Renal pelvis (tissue), 4 donors: ENCODE measurements around the gene NUDT22. TPM values are rescaled to one million over a fixed set of nuclear protein-coding genes. Genes with fewer than 3 reads are reported as not detected.
A peak's percentile ranks its signal among the peaks of the same experiment; 100 is the strongest.

ENCODE experiments used
- DNase-seq: peaks from one replicate; pipeline ENCODE4 v3.0.0-alpha.2; 2013
- polyA plus RNA-seq, 3 donors: library from polyadenylated mRNA; unstranded; fragments of 120-200 nt; gene quantifications; one replicate each; pipeline ENCODE4 v1.2.1, GENCODE V29; 2013; ENCODE audit not compliant: insufficient read length in 3 of 3

Gene NUDT22
- polyA plus RNA-seq, 3 donors, result 27.9 to 34.4 (median 30.1) TPM

DNA sequence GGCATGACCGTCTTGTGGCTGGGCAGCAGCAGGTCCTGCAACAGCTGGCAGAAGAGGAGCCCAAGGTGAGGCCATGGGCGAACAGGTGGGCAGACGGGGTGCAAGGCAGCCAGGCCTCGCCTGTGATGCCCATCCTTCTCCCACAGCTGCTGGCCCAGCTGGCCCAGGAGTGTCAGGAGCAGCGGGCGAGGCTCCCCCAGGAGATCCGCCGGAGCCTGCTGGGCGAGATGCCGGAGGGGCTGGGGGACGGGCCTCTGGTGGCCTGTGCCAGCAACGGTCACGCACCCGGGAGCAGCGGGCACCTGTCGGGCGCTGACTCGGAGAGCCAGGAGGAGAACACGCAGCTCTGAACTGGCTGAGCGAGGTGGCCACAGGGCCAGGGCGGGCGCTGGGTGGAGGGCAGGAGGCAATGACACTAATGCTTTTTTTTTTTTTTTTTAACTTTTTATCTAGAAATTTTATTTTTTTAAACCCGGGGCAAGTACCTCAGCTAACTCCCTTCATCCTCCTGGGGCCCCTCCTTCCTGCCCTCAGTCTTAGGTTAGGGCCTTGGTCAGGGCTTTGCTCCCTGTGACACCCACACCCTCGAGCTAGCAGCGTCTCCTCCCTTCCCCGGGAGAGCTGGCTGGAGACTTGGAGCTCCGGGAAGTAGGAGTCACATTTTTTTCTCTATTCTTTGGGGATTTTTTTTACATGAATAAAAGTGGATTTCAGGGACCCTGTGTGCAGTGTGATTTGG lies 41.3 kb downstream of the NUDT22 start:
- no peak for DNase-seq

DNA sequence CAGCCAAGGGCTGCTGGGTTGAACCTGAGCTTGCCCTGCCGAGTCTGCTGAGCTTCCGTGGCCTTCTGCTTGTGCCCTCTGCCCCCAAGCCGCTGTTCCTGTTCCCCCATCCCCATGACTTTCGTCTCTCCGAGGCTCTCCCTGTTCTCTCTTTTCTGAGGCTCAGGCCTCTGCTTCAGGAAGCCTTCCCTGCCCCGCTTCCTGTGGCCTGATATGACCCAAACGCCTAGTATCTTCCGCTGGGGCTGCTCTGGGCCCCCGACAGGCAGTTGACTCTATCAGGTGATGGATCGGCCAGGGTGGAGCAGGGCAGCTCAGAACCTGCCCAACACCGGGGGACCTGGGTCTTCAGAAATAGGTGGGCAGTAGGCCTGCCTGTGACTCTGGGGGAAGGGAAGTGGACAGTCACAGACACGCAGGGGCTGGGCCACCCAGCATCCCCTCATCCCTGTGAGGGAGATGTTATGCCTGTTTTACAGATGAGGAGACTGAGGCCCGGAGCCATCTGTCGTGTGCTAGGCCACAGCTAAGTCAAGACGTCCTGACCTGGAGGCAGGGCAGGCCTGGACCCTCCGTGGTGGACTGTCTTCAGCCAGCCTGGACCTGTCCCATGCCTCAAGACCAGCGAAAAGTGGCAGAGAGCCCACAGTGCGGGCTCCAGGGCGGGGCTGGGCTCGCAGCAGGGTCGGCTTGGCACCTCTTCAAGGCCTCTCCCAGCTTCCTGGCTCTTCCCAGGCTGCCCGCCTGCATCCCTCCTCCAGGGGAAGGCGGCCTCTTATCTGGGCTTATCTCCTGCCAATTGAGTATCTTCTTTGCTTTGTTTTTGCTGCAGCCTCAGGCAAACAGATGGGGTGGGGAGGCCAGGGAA lies 42.2 kb downstream of the NUDT22 start:
- DNase-seq, result no peak

DNA sequence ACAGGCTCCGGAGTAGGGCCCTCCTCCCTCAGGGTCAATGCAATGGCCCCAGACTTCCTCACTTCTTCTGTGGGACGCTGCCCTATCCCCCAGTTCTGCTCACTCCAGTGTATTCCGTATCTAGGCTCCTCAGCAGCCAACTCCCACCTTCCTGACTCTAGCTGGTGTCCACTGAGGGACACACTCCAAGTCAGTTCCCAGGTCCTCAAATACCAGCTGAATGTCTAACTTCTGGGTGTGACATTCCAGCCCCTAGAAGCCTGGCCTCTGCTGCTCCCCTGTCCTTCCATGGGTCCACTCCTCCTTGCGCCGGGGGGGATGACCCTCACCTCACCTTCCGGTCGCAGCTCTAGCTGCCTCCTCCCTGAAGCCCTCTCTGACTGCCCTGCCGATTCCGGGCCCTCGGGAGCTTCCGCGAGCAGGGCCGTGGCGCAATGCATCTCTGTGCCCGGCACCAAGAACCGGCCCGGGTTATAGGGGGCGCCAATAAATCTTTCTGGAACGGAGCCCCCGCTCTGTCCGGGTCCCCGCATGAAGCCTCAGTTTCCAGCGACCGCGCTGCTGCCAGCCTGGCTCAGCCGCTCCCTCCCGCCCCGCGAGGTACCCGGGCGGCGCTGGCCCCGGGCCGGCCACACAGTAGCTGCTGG lies 42.9 kb downstream of the NUDT22 start:
- DNase-seq, result peak; percentile 28

DNA sequence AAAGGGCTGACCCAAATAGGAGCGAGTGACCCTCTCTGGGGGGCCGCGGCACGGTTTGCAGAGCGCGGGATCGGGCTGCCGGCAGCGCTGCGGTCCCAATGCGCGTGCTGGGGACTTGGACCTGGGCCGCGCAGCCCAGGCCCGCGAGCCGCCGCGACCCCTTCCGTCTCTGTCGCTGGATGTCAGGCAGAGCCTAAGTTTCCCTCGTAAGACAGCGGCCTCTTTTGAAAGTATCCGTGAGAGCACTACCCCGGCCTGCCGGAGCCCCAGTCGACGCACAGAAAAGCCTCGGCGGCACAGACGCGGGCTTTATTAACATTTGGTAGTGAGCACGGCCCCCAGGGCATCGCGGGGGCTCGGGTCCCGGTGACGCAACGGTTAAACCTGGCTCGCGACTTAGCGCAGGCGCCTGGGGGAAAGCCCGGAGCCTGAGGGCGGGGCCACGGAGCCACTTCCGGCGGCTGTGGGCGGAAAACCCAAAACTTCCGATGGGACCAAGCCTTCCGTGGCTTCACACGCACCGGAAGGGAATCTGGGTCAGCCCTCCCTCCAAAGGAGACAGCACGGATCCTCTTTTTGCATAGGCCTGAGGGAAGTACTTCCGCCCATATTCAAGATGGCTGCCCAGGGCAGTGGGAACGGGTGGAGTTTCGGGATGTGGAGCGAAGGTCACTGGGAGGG lies 43.6 kb downstream of the NUDT22 start:
- peak; percentile 100 for DNase-seq

DNA sequence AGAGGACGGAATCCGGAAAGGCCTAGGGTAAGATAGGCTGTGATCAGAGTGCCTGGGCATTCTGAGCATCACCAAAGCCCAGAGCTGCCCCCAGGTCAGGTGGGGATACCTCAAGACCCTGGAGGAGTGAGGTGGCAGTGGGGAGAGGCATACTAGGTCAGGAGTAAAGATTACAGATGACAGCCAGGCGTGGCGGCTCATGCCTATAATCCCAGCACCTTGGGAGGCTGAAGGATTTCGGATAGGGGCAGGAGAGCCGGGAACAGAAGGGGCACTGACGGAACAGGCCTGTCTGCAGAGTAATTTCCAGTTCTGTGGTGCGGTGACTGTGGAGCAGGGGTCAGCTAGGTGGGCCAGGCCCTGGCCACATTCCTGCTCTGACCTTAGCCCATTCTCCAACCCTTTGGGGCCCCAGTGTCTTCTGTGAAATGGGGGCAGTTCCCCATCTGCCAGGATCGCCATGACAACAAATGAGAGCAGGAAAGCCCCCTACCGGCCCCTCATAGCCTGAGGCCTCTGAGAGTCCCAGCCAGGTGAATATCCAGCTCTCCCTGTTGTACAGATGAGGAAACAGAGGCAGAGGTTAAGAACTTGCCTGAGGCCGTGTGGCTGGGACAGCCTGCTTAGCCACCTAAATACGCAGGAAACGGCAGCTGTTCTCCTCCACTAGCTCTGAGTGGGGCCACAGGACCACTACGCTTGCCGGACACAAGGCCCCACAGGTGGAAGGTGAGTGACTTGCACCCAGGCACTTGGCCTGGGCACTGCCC lies 49.1 kb downstream of the NUDT22 start:
- no peak for DNase-seq

DNA sequence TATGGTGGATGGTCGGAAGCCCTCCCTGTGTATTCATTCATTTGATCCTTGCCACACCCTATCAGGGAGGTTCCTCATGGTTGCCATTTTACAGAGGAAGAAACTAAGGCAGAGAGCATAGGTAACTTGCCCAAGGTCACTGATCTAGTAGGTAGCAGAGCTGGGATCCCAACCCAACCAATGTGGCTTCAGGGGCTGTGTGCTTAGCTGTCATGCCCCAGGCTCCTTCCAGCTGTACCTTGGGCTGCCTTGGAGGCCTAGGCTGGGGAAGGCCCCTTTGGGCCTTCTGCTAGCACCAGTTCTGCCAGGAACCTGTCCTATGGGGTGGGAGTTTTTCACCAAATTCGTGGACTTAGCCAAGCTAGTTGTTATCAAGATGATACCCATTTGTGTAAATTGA lies 49.8 kb downstream of the NUDT22 start:
- DNase-seq, result no peak

DNA sequence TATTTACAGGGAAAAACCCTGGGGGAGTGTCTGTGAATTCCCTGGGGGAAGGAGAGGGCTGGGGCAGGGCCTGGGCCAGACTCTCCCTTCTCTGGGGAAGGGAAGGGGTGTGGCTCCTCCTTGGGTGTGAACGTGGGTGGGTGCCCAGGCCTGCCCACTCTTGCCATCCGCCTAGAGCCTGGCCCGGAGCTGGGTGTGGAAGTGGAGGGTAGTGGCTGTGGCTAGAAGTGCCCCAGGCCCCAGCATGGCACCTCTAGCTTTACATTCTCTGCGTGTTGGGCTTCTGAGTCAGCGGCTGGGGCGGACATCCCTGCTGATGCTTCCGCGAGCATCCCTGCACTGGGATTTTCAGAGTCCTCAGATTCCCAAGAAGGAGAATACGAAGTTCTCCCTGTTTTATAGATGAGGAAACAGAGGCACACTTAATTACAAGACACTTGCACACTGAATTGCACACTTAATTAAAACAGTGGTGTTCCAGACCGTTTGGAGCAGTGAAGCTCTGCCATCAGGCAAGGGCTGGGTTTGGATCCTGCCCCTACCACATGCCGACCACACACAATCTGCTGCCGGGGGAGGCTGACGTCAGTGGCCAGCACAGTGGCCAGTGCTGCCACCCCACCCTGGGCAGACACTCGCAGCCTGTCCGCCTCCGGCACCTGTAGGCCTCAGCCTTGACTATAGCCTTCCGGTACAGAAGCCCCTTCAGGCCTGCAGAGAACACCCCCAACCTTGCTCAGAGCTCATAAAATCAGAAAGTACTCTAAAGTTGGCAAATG lies 50.8 kb downstream of the NUDT22 start:
- no peak for DNase-seq

DNA sequence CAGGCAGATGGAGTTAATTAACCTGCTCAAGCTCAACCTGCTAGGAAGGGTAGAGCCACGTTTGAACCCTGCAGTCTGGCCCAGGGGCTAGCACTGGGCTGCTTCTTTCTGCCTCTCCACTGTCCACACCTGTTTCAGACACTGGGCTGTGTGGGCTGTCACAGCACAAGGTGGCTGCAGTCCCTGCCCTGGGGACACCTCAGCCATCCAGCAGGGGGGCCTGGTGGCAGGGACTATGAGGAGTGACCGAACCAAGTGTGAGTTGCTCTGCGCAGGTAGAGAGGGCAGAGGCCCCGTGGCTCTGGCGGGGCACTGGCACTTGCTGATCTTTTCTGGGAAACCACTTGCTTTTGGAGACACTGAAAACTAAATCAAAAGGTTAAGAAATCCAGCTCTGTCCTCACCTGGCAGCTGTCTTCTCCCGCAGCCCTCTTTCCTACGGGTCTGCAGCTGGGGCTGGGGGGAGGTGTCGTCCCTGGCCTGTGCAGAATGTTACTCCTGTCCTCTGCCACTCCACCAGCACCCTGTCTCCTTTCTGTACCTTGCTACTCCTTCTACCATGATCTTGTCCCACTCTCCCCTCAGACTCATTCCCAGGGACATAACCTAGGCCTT lies 52.6 kb downstream of the NUDT22 start:
- no peak for DNase-seq

Other genes with a start within 250 kb of the NUDT22 start
- gene OTUB1, start 239.8 kb upstream of the NUDT22 start, polyA plus RNA-seq, result 100 to 1,000 TPM in 2 of 3 donors, 10 to 100 TPM in 1; 95.3 to 113 (median 110) TPM
- gene FLRT1, start 190.3 kb upstream of the NUDT22 start, polyA plus RNA-seq, result 1 to 10 TPM; 3.3 to 4.0 (median 3.4) TPM
- 10 to 100 TPM; 15.2 to 18.9 (median 16.1) TPM for gene MACROD1, start 60.2 kb upstream of the NUDT22 start, polyA plus RNA-seq
- 100 to 1,000 TPM; 165 to 203 (median 189) TPM for gene STIP1, start 40.1 kb upstream of the NUDT22 start, polyA plus RNA-seq
- gene FERMT3, start 19.6 kb upstream of the NUDT22 start, polyA plus RNA-seq, result 1 to 10 TPM; 4.7 to 7.5 (median 5.9) TPM
- 10 to 100 TPM; 50.9 to 53.4 (median 51.8) TPM for gene TRPT1, start 88 bp upstream of the NUDT22 start, polyA plus RNA-seq
- gene DNAJC4, start 4.3 kb downstream of the NUDT22 start, polyA plus RNA-seq, result 10 to 100 TPM; 63.7 to 79.3 (median 69.9) TPM
- gene VEGFB, start 8.3 kb downstream of the NUDT22 start, polyA plus RNA-seq, result 100 to 1,000 TPM in 1 of 3 donors, 10 to 100 TPM in 2; 92.3 to 102 (median 92.6) TPM
- gene FKBP2, start 14.8 kb downstream of the NUDT22 start, polyA plus RNA-seq, result 100 to 1,000 TPM in 2 of 3 donors, 10 to 100 TPM in 1; 98.7 to 122 (median 101) TPM
- gene PPP1R14B, start 20.7 kb downstream of the NUDT22 start, polyA plus RNA-seq, result 10 to 100 TPM; 66.6 to 98.3 (median 90.5) TPM
- gene PLCB3, start 25.3 kb downstream of the NUDT22 start, polyA plus RNA-seq, result 10 to 100 TPM; 13.7 to 17.7 (median 15.8) TPM
- 10 to 100 TPM; 51.8 to 67.3 (median 61.2) TPM for gene BAD, start 58.4 kb downstream of the NUDT22 start, polyA plus RNA-seq
- 10 to 100 TPM; 44.0 to 46.2 (median 45.3) TPM for gene GPR137, start 59.6 kb downstream of the NUDT22 start, polyA plus RNA-seq
- gene KCNK4, start 65.0 kb downstream of the NUDT22 start, polyA plus RNA-seq, result under 1 TPM in 1 of 3 donors, not detected in 2; 0.06 TPM
- not detected for gene CATSPERZ, start 74.1 kb downstream of the NUDT22 start, polyA plus RNA-seq
- gene ESRRA, start 79.2 kb downstream of the NUDT22 start, polyA plus RNA-seq, result 10 to 100 TPM; 27.9 to 34.5 (median 30.8) TPM
- gene TRMT112, start 91.3 kb downstream of the NUDT22 start, polyA plus RNA-seq, result 100 to 1,000 TPM; 242 to 262 (median 252) TPM
- 100 to 1,000 TPM; 205 to 244 (median 225) TPM for gene PRDX5, start 91.8 kb downstream of the NUDT22 start, polyA plus RNA-seq
- gene CCDC88B, start 113.9 kb downstream of the NUDT22 start, polyA plus RNA-seq, result 1 to 10 TPM; 3.2 to 4.0 (median 3.4) TPM
- 10 to 100 TPM; 13.2 to 15.7 (median 14.7) TPM for gene RPS6KA4, start 132.9 kb downstream of the NUDT22 start, polyA plus RNA-seq